ENCODE measurements around the gene KIAA0408.
"Not testable (repeated sequence)": the region's sequence is repeated elsewhere in the genome, so short reads cannot be mapped to it uniquely, and the experiment has no call there.

Gene KIAA0408

DNA sequence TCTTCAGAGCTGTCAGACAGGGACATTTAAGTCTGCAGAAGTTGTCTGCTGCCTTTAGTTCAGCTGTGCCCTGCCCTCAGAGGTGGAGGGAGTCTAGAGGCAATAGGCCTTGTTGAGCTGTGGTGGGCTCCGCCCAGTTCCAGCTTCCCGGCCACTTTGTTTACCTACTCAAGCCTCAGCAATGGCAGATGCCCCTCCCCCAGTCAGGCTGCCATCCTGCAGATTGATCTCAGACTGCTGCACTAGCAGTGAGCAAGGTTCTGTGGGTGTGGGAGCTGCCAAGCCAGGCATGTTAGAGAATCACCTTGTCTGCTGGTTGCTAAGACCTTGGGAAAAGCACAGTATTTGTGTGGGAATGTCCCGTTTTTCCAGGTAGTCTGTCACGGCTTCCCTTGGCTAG lies 46.1 kb downstream of the KIAA0408 start:
- WGBS, 2 experiments (ENCODE audit: insufficient coverage in 2 of 2), result 75 to 100% methylated on average over 2 of the region's 4 CpGs
- H3K4me3 ChIP-seq (ENCODE audit: extremely low read depth, insufficient read depth, low read length, poor library complexity, severe bottlenecking); H3K27ac ChIP-seq (ENCODE audit: low read depth, low read length, severe bottlenecking); H3K36me3 ChIP-seq (ENCODE audit: control insufficient read depth, insufficient read depth, low read length); H3K4me1 ChIP-seq (ENCODE audit: control insufficient read depth, insufficient read depth, low read length, poor library complexity, severe bottlenecking); H3K9me3 ChIP-seq (ENCODE audit: control insufficient read depth, low read length): not testable (repeated sequence)

DNA sequence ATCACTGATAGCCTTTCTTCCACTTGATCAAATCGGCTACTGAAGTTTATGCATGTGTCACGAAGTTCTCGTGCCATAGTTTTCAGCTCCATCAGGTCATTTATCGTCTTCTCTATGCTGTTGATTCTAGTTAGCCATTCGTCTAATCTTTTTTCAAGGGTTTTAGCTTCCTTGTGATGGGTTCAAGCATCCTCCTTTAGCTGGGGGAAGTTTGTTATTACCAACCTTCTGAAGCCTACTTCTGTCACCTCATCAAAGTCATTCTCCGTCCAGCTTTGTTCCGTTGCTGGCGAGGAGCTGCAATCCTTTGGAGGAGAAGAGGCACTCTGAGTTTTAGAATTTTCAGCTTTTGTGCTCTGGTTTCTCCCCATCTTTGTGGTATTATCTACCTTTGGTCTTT lies 47.2 kb downstream of the KIAA0408 start:
- not testable (repeated sequence) for H3K27ac ChIP-seq (ENCODE audit: low read depth, low read length, severe bottlenecking); H3K4me1 ChIP-seq (ENCODE audit: control insufficient read depth, insufficient read depth, low read length, poor library complexity, severe bottlenecking); H3K36me3 ChIP-seq (ENCODE audit: control insufficient read depth, insufficient read depth, low read length); H3K4me3 ChIP-seq (ENCODE audit: extremely low read depth, insufficient read depth, low read length, poor library complexity, severe bottlenecking); H3K9me3 ChIP-seq (ENCODE audit: control insufficient read depth, low read length)
- 94 to 100% methylated on average over 4 to 6 of the region's 8 CpGs for WGBS, 2 experiments (ENCODE audit: insufficient coverage in 2 of 2)

Measured in mesodermal cell (in vitro differentiated cells).